GM12872 (cell line): ENCODE results near the gene CDH4.

Experiments
- TF ChIP-seq, protein P1 (sequence below): IDR thresholded peaks from 3 replicates; pipeline ENCODE4 v1.5.1; 2011; ENCODE audit warnings: low read depth, mild to moderate bottlenecking, low read length, moderate library complexity; ENCODE audit not compliant: insufficient read depth

CDH4 gene

DNA sequence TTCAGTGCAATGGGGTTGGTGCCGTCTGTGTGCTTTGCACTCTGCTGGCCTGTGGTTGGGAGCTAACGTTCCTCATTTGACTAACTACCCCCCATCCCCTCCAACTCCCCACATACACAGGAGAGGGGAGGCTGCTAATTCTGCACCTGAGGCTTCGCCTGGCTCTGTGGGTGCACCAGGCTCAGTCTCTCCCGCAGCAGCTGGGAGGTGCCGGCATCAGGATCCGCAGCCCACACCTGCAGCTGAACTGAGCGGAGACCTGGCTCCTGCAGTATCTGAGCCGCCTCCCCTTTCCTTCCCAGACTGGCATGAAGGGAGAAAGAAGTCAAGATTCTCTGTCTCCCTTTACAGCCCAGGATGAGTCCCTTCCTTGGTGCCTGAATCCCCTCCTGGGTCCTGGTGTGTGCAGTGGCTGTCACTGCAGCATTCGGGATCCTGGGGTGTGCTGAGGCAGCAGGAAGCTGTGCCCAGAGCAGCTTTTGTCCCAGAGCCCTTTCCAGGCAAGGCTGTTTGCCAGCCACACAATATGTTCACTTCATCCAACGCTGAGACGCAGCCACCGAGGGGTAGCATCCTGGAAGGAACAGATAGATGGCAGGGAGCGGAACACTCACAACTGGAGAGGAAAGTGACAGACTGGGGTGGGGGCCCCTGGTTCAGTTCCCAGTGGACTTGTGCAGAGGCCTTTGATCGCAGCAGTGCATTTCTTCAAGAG lies 70.2 kb downstream of the CDH4 start:
- TF ChIP-seq, protein P1, sequence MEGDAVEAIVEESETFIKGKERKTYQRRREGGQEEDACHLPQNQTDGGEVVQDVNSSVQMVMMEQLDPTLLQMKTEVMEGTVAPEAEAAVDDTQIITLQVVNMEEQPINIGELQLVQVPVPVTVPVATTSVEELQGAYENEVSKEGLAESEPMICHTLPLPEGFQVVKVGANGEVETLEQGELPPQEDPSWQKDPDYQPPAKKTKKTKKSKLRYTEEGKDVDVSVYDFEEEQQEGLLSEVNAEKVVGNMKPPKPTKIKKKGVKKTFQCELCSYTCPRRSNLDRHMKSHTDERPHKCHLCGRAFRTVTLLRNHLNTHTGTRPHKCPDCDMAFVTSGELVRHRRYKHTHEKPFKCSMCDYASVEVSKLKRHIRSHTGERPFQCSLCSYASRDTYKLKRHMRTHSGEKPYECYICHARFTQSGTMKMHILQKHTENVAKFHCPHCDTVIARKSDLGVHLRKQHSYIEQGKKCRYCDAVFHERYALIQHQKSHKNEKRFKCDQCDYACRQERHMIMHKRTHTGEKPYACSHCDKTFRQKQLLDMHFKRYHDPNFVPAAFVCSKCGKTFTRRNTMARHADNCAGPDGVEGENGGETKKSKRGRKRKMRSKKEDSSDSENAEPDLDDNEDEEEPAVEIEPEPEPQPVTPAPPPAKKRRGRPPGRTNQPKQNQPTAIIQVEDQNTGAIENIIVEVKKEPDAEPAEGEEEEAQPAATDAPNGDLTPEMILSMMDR = no peak

DNA sequence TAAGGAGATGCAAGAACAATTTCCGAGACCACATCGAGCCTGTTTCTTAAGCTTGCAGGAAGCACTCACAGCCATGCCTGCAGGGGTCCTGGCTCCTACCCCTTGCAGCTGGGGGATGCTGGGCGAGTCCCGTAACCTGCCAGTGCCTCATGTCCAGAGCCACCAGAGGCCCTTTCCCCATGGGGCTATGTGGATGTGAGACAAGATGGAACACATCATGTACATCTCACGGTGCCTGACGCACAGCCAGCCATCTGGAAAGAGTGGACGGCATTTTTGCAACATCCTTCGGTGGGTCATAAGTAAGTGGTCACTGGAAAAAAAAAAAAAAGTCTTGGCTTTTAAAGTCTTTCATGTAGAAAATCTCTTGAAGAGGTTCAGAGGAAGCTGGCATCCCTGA lies 72.8 kb downstream of the CDH4 start:
- TF ChIP-seq, protein P1 = no peak

DNA sequence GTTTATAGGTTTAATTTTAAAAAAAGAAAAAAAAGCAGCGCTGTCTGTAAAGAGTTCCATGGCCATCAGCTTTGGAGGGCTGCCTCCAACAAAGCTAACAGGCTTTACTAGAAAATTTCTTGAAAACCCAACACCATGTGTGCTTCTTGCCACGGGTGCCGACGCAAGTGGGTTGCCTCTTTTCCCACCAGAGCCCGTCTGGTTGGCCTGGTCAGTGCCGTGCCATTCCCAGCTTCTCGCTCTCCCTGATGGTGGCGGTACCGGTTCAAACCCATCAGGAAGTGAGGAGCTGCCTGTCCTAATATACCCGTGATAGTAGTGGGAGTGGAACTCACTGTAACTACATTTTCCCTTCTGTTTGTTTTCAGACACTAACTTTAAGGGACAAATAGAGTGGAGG lies 73.7 kb downstream of the CDH4 start:
- TF ChIP-seq, protein P1 = no peak

DNA sequence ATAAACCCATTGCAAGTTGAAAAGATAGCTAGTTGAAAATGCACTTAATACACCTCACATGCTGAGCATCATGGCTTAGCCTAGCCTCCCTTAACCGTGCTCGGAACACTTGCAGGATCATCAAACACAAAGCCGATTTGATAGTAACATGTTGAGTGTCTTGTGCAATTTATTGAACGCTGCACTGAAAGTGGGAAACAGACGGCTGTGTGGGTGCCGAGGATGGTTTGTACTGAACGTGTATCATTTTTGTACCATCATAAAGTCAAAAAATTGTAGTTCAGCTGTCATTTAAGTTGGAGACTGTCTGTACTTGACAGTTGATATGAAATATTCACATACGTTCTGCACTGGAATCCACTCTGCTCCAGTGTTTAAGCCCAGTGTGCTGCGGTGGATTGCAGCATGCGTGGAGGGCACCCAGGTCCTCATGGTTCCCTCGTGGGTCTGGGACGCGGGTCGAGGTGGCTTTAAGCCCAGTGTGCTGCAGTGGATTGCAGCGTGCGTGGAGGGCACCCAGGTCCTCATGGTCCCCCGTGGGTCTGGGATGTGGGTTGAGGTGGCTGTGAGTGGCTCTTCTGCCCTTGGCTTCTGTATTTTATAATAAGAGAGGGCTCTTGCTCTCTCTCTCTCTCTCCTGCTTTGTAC lies 77.0 kb downstream of the CDH4 start:
- TF ChIP-seq, protein P1 = no peak

DNA sequence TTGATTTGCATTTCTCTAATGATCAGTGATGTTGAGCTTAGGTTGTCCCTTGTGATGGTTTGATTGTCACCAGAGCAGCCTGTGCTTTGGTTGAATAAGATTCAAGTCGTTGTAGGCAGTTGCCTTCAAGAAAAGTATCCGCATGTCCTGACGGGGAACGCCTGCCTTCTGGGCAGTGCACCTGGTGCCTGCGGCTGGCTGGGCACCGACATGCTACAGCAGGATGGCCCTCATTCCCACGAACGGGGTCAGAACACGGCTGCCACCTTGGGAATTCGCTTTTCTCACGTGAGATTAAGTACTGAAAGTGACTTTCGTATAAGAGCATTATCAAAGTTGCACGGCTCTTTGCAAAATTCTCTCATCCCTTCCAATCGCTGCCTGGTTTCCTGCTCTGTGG lies 78.4 kb downstream of the CDH4 start:
- TF ChIP-seq, protein P1 = no peak

DNA sequence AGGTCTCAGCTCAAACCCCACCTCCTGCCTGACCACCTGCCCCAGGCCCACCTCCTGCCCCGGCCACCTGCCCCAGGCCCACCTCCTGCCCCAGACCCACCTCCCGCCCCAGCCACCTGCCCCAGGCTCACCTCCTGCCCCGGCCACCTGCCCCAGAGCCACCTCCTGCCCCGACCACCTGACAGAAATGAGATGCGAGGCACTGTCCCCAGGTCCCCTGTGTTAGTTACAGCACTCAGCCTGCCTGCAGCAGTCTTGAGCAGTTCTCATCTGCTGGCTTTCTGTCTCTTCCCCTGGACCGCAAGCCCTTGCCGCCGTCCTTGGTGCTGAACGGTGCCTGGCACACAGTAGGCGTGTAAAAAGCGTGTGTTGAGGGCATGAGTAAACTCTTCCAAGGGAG lies 79.5 kb downstream of the CDH4 start:
- TF ChIP-seq, protein P1 = no peak

DNA sequence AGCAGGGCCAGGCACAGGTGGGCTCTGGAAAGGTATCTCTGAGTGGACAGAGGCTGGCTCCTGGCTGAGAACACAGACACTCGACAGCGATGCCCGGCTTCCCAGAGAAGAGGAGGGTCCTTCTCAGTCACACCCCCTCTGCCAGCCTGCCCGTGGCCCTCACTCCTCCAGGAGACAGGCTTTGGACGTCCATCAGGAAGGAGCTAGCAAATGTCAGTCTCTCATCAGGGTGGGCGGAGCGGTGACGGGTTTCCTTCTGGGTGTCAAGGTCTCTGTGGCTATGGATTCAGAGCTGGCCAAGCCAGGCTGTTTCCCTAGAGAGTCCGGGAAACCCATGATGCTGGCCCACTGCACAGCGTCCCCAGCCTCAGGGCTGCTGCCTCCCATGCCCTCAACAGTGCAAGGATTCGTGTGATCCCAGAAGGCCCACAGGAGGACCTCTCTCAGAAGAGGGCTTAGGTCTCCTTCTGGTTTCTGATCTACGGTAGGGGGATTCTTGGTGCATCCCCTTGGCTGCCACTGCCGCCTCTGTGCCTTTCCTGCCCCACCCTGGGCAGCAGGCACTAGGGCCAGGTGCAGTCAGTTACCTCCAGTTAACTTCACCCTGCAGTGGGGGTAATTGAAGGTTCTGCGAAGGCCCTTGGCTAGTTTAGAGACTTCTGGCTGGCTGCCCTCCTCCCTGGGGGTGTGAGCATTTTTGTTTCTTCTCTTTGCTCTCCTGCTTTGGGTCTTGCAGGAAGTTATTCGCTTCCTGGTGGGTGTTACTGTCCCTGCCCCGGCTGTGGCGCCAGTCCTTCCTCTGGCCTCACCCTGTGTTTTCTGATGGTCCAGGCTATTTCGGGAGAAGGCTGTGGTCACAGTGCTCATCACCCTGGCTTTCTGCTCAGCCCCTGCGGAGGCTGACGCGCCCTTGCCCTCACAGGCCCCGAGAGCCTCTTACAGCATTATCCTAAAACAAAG lies 80.2 kb downstream of the CDH4 start:
- TF ChIP-seq, protein P1 = no peak
